Activated CD4-positive, CD25-positive, alpha-beta regulatory T cell treated with anti-CD3 and anti-CD28 coated beads, Interleukin-2, amount 50 U/mL, for 16 hours (primary cell): Measurements from ENCODE around the gene CACNA1E.

Source experiments
- DNase-seq: peaks from one replicate; pipeline ENCODE4 v3.0.0-alpha.2; 2020; ENCODE audit warnings: low read depth, low spot score

CACNA1E gene

DNA sequence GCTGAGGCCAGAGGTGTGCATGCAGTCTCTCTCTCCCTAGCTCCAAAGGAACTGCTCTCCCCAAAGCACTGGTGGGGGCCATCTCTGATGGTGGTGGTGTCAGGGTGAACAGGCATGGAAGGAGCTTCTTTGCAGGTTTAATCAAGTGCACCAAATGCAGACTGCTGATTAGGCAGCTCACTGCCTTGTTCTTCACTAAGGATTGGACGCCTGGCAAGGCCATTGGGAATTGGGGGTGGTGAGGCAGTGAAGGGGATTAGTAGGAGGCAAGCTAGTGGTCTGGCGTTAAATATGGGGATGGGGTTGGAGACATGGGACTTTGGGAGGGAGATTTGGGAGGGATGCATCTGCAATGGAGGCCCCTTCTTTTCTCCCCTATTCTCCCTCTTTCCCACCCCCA lies 1.5 kb downstream of the CACNA1E start:
- no peak for DNase-seq

DNA sequence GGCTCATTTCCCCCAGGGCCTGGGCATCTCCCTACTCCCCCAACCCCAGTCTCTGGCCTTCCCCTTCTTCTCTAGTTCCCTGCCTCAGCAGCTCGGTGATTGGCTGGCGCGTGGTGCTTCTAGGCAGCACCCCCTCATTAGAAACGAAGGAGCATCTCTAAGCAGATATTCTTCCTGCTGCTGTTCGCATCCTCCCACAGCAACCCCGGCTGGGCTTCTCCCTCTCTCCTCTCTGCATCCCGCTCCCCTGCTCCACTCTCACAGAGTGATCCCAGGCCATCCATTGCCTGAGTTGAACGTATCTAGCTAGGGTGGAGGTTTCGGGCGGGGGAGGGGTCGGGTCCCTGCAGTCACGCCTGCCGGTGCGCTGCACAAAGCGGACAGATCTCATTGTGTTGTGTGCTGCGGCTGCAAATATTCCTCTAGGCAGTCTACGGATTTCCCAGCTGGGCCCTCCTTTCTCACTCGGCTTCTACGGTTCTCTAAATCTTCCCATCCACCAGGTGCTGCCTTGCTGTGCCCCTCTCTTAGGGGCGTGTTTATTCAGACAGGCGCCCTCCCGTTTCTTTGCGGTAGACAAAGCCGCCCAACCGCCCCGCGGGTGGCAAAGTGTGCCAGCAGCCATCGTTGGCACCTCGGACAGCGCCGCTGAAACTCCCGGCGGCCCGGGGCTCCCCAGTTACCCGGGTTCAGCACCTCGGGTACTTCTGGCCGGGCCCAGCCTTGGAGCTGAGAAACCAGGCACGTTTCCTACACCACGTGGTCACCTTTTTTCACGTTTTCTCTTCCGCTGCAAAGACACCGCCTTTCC lies 2.2 kb downstream of the CACNA1E start:
- no peak for DNase-seq

DNA sequence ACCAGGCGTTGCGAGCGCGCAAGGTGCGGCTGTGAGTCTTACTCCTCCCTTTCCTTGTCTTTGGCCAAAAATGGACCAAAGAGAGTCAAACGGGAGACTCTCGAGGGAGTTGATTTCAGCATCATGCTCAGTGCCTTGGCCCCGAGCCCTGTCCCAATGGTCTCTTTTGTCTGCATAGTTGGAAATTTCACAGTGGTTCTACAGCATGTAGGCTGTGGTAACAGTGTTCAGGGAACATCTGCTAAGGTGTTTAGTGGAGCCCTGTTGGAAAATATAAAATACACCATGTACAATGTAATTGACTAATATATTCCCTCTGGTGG lies 2.7 kb downstream of the CACNA1E start:
- DNase-seq, result no peak

DNA sequence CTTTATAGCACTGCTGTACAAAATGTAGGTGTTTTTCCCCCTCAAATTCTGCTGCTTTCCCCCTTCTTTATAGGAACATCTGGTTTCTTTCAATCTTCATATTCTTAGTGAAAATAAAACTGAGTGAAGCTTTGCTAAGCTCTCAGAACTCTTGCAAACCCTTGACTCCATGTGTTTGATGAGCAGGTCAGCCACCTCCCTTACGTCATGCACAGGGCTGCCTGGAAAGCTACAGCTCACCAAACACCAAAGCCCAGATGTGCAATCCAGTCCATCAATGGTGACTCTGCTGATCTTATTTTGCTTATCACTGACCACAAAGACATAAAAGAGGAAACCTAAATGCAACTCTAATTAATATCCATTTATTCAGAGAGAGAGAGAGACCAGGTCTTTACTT lies 5.5 kb downstream of the CACNA1E start:
- no peak for DNase-seq

DNA sequence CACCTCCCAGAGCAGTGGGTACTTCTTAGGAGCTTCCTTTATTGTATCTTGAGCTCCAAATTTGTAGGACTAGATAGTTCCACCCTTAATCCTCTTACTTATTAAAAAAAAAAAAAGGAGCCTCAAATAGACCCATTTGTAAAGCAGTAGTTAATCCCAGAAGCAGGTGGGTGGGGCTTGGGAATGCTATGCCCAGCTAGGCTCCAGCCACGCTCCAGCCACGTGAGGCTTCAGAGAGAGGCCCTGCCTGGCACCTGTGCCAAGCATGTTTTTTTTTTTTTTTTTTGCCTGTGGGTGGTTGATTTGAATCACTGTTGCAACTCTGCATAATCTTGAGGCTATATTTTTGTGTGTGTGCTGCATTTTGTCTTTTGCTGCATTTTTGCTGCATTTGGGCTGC lies 7.0 kb downstream of the CACNA1E start:
- DNase-seq, result no peak

DNA sequence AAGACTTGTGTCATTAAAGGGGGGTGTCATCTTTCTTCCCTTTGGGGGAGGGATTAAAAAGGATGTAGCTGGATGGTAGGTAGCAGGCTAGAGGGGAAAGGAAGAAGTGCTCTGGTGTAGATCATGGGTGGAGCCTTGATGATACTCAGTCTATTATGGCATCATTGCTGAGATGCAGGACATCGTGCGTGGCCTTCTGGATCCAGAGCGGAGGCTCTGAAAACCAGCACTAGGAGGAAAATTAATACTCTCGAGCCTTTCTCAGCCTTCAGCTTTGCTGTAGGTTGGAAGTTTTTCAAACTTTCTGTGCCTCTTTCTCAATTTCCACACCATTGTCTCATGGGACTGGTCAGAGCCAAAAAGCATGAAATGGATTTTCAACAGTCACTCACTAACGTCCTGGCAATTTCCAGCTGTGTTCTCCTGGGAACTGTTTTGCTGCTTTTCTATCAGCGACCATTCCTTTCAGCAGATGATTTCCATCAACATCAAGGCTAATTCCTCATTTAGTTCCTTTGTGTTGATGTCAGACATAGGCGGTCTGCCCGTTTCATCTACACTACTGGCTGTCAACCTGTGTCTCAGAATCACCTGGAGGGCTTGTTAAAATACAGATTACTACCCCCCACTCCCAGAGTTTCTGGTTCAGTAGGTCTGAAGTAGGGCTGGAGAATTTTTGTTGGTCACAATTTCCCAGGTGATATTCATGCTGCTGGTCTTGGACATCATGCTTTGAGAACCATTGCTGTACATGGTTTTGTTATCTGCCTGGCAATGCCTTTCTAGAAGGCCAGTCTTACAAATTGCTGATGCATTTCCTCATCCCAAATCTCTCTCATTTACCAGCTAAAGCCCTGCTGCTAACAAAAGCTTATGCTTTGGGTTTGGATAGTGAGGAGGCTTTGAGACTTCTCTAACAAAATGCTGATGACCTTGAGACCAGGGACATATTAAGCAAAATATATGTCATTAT lies 7.7 kb downstream of the CACNA1E start:
- no peak for DNase-seq

DNA sequence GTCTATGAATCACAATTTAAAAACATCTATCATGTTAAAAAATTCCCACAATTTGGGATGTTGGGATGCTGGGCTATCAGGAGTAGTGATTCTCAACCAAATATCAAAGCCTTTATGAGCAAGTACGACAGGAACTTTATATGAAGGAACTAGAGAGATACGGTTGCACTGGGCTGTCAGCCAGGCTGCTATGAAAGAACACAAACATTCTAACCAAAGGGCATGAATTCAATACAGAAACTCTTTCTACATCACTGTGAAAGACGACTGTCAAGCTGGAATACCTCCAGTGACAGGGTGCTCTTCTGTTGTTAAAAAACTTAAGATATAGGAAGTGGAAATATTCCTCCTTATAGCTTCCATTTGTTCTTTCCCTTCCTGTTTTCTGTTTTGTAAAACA lies 9.8 kb downstream of the CACNA1E start:
- no peak for DNase-seq

DNA sequence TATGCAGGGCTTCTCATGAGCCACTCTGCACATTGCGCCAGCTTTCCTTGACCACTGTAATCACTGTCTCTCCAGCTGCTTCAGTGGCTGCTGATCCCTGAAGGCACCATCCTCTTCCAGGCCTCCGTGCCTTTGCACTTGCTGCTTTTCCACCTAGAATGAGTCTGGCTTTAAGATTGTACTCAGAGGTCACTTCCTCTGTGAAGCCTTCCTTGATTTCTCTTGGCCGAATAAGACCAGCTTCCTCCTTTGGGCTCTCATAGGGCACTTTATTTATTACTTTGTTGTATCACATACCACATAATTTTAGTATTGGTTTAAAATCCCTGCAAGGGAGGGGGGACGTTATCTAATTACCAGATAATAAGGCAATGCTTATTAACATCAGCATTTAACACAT lies 10.6 kb downstream of the CACNA1E start:
- DNase-seq, result no peak

DNA sequence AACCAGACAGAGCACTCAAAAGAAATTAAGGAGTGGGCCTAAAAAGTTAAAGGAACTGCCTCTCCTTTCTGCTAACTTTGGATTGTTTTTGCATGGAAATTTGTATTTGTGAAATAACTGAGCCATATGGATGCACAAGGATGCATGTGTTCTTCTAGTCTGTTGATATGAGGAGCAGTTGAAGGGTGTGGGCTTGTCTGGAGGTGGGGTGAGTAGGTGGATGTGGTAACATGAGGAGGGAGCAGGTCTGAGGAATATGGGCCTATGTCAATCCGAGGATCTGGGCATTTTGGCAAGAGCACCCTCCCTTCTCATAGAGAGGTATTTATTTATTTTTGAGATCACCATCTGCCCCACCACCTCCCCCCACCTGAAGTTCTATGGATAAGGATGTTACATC lies 13.4 kb downstream of the CACNA1E start:
- DNase-seq, result no peak

DNA sequence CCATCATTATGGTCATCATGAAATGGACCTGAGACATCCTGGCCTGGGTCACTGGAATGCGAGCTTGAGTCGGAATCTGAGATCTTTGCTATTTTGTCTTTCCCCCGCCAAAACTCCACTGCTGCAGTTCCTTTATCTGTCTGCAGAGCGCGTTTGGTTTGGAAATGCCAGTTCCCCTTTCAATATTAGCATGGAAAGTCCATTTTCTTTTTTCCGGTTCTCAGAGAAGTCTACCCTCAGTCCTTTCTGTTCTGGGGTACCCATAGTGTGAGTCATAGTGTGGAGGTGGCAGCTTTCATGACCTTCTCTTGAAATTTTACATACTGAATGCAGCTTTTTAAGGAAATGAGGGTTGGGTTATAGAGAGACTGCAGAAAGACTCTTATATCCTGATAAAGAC lies 14.6 kb downstream of the CACNA1E start:
- DNase-seq, result no peak

DNA sequence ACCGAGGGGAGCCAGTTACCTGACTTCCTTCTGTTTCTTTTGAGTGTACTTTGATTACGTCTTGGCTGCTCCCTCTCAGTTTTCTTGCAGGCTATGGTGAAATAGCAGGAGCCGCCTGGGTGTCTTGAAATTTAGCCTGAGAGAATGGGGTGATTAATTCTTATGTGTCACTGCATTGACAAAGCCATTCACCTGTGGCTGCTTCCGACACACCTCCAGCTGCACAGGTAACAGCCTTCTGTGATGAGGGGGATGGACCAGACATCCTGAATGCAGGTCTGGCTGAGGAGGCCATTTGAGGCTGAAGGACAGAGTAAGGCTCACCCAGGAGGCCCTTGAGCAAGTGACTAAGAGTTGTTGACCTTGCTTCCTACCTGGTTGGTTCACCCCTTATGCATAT lies 16.5 kb downstream of the CACNA1E start:
- DNase-seq, result no peak

DNA sequence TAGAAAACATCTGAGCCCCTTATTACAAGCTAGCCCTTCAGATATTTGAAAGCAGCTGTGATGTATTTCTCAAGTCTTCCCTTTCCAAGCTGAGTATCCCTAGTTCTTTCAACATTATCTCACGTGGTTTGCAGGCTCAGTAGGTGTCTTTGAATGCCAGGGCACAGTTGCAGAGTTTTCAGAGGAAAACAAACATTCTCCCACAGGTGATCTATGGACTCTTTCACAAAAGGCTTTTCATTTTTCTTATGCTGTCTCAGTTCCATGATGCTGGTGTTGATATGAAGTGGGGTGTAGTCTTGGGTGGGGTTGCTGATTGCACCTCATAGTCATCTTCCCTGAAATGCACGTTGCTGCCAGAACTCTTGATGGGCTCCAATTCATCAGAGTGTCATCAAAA lies 17.3 kb downstream of the CACNA1E start:
- DNase-seq, result no peak

DNA sequence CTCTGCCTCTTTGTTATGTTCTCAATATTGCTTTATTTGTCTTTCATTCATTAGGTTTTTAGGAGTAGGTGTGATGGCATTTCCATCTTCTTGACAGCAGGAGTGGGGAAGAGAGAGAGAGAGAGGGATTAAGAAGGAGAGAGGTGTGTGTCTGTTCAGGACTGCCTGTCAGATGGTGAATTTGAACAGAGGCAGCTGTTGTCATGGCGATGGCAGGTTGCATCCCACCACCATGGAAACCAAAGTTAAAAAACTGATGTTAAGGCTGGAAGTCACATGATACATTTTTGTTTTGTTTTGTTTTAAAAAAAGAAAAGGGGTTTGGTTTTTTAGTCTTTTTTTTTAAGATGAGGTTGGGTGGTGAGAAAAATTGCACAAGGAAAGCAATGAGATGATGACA lies 18.3 kb downstream of the CACNA1E start:
- DNase-seq, result no peak

DNA sequence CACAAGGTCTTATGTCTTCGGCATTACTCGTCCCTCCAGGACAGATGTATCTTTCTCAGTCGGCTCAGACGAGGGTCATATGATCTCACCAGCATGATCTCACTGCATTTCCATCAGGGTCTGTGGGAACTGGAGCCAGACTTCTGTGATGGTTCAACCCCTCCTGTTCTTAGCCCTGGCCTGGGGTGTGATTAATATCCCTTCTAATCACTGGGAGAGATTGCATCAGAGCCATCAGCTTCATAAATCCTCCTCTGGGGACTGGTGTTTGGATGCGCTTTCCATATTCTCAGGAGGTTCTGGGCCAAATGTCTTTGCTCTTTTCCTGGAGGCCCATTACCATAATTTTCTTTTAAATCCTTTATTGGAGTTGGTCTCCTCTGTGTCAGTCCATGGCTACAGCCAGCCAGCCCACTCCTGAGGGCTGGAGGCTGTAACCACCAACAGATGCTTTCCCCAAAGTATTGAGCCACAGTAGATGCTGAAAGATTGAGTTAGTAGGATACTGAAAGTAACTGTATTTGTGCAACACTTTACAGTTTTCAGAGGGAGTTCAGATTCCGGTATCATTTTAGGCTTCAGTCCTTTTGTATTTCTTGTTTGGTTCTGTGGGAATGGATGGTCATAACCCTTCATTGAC lies 20.0 kb downstream of the CACNA1E start:
- DNase-seq, result no peak

DNA sequence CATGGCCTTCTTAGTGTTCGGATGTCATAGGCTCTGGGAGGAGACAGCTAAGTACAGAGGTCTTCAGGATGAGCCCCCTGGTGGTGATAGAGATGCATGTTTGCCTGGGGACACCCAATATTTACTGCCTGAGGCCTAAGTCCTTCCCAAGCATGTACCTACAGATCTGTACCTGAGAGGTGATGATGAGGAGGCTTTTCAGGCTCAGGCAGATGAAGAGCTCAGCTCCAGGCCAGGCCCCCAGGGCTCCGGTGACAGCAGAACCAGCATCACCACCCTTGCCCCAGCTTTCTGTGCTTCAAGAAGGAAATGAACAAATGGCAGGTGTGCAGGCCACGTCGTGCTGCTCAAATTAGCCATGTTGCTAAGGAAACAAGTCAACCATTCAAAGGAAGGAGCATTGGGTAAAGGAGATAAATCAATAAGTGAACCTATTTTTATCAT lies 21.1 kb downstream of the CACNA1E start:
- no peak for DNase-seq

DNA sequence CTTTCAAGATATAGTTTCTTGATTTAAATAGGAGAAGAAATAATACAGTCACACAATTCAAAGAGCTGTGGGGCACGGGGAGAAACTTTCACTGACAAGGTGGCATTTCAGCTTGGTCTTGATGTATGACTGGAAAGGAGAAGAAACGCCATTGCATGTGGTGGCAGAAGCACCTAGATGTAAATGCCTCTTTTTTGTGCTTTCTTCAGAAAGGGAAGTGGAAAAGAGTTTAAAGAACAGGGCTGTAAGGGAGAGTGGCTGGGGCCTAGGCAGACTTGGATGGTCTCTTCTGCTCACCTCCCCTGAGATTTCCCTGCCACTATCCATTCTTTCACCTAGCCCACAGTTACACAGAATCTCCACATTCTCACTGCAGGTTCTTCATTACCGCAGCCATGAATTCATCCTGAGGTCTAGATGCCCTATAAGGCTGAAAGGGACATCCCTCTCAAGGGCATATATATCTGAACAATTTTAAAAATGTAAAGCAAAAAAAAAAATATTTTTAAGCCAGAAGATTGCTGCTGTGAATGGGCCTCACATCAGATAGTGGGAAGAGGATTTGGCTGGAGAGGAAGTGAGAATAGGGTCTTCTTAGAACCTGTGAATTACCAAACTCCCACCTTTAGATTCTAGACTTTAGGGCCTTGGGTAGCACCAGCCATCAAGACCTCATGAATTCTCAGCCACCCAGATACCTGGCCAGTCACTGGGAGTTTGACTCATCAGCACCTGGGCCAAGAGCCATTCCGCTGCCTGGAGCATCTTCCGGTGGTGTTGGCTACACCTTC lies 23.4 kb downstream of the CACNA1E start:
- DNase-seq, result no peak

DNA sequence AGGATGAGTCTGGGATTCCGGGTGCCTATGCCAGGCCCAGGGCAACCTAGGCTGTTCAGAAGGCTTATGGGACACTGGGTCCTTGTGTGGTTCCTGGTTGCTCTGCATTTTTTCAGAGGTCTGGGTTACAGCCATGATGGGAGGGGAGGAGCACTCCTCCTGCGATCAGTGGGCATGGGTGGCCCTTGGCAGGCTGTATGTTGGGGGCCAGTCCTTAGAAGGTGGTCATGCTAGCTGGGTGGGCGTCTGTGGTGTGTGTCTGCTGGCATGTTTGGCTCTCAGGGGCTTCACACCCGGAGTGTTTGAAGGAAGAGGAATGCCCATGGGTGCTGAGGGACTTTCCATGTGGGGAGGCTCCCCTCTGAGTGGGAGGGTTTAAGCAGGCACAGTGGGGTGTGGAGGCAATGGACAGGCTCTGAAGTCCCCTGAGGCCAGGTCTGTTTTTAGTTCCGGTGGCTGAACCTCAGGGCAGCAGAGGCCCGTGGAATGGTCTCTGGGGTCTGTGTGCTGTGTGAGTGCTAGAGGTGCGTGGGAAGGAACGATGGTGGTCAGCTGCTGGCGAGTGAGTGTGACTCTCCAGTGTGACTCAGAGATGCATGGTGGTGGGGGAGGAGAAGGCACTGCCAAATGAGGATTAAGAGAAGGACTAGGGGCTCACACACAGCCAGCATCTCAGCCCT lies 25.3 kb downstream of the CACNA1E start:
- no peak for DNase-seq

DNA sequence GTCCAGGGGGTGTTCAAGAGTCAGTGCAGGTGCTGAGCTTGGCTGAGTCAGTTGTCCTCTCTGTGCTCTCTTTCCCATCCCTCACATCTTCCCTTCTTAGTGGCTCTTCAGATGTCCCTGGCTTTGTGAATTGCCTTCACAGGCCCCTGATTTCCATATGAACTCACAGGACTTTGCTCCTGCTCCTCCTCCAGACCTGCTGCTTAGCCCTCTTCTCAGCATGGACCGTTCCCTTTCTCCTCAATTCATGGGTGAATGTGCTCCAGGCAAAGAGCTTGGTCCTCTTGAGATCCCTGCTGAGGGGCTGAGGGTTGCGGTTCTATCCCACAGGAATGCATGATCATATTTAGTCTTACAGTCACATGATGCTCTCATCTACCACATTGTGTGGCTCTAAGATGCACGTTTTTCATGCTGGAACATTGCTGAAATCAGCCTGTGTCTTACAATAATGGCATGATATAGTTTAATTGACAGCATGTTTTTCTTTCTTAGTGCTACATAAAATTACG lies 30.5 kb downstream of the CACNA1E start:
- DNase-seq, result no peak

DNA sequence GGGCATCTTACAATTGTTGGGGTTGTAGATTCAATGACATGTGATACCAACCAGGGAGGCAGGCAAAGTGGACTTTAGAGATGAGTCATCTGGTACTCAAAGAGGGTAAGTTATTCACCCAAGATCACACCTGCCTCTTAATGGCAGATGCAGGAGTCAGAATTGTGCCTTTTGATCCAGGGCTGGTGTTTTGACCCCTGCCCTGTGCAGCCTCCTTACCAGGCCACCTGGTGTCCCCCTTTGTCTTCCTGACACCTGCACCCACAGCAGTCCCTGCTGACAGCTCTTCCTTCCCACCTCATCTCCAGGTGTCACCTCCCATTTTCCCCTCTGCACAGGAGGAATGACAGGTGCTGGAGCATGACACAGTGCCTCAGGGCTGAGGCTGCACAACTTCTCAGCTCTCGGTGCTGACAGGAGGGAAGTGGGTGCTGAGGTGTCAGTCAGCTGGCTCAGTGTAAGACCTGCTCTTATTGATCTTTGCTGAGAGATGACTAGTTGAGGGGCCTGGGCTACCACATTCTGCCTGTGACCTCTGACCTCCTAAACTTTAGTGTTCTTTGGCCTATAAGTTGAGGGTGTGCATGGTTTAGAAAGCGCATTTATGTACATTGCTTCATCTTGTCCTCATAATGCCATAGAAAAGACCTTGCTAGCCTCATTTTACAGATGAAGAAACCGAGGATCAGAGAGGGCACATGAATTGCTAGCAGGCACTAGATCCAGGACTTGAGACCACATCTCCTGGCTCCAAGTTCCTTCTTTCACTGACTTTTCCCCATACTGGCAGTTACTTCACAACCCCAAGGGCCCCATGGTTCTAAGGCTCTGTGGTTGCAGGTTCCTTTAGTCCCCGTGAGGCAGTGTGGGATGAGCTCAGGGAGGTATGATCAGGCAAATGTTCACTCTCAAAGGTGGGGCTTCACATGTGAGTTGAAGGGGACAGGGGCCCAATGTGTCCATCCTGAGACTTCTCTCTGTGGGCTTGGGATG lies 31.3 kb downstream of the CACNA1E start:
- no peak for DNase-seq

DNA sequence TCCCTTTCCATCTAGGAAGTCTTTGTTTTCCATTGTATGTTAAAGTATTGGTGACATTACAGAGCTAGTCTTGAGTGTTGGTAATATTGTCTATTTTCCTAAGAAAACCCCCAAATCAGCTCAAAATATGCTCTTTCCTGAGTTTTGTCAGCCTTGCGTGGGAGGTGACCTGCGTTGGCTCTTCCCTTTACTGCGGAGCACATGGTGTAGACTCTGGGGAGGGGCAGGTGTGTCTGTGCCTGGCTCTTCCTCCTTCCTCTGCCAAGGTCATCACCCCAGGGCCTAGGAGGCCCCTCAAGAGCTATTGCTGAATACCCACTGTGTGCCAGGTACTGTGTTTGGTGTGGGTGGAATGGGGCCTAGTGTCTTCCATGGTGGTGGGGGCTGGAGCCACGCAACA lies 33.4 kb downstream of the CACNA1E start:
- DNase-seq, result no peak
